HCT116 (cell line): ENCODE results near the gene ADGRL3. TPM values are rescaled to one million over a fixed set of nuclear protein-coding genes. Genes with fewer than 3 reads are reported as not detected.

Experiments
- ATAC-seq: fragments of 200-7000 bp; cut with Tn5 transposase; 2 replicates; pipeline ENCODE4 v1.9.1; 2020; ENCODE audit warnings: mild to moderate bottlenecking, moderate library complexity
- BruUV-seq: library from RNA; stranded (reverse); fragments of 400-500 nt; replicated peaks from 2 replicates; lab custom pipeline; 2021; lab: Mats Ljungman, UMichigan
- CTCF ChIA-PET: fragments of 300-600 bp; sonication (Branson Sonifier 250); formaldehyde crosslinking; loops from one replicate; lab custom pipeline; 2021; ENCODE audit warnings: antibody characterized with exemption; lab: Charles Lee
- POLR2A ChIA-PET: fragments of 300-600, 350-600 bp; sonication (Branson Sonifier 250); formaldehyde crosslinking; loops from one replicate; lab custom pipeline; 2021; ENCODE audit warnings: antibody characterized with exemption; lab: Charles Lee
- RAD21 ChIA-PET, 2 experiments: fragments of 300-600 bp; sonication (Branson Sonifier 250); formaldehyde crosslinking; loops; one replicate each; lab custom pipeline; 2023; ENCODE audit warnings: low total read pairs in 2 of 2; ENCODE audit not compliant: uncharacterized antibody in 2 of 2, unreplicated experiment in 2 of 2, low non-redundant PET in 1 of 2; lab: Charles Lee
- DNase-seq: peaks from one replicate; pipeline ENCODE4 v3.0.0-alpha.2; 2010; ENCODE audit warnings: low read depth, low spot score
- H2AFZ ChIP-seq: fragments of 200-600 bp; shearing (Covaris generic), sonication (generic); 2 replicates; pipeline ENCODE4 v1.6.1; 2017; ENCODE audit warnings: low read depth, mixed run types, mixed read lengths, antibody characterized with exemption, low read length; ENCODE audit not compliant: poor library complexity, severe bottlenecking
- H3K27ac ChIP-seq: 2 replicates; pipeline ENCODE4 v1.5.1; 2012; ENCODE audit warnings: low read depth, low read length
- H3K27me3 ChIP-seq: fragments of 200-600 bp; sonication (generic); 2 replicates; pipeline ENCODE4 v1.6.1; 2016; ENCODE audit warnings: mixed run types, low read length, mixed read lengths; ENCODE audit not compliant: insufficient read depth
- H3K36me3 ChIP-seq, 2 experiments: fragments of 200-500 bp in 1 of 2; fragments of 200-600 bp in 1 of 2; sonication (Bioruptor generic) in 1 of 2; sonication (generic) in 1 of 2; 2 replicates each; pipeline versions ENCODE4 v1.5.1 to v1.6.1; 2014 to 2016; ENCODE audit warnings: low read length in 2 of 2, inconsistent platforms in 1 of 2, mixed read lengths in 1 of 2, mixed run types in 1 of 2; ENCODE audit not compliant: insufficient read depth in 2 of 2, control insufficient read depth in 1 of 2
- H3K4me1 ChIP-seq, 2 experiments: fragments of 200-600 bp in 1 of 2; sonication (generic) in 1 of 2; 2 replicates each; pipeline versions ENCODE4 v1.5.1 to v1.6.1; 2012 to 2017; ENCODE audit warnings: low read length in 2 of 2, inconsistent platforms in 1 of 2, mild to moderate bottlenecking in 1 of 2, mixed read lengths in 1 of 2, mixed run types in 1 of 2, moderate library complexity in 1 of 2; ENCODE audit not compliant: insufficient read depth in 2 of 2, control insufficient read depth in 1 of 2
- H3K4me2 ChIP-seq: fragments of 200-600 bp; sonication (generic); 2 replicates; pipeline ENCODE4 v1.6.1; 2017; ENCODE audit warnings: mixed run types, low read length, mixed read lengths
- H3K4me3 ChIP-seq, 2 experiments: fragments of 200-600 bp in 1 of 2; sonication (generic) in 1 of 2; replicated peaks in 1 of 2; 2 replicates each; pipeline ENCODE4 v1.5.1; 2011 to 2016; ENCODE audit warnings: low read length in 2 of 2, control low read depth in 1 of 2, low read depth in 1 of 2, mild to moderate bottlenecking in 1 of 2, mixed read lengths in 1 of 2, mixed run types in 1 of 2
- H3K79me2 ChIP-seq: fragments of 200-600 bp; sonication (generic); 2 replicates; pipeline ENCODE4 v1.6.1; 2017; ENCODE audit warnings: mild to moderate bottlenecking, mixed run types, low read length, moderate library complexity, mixed read lengths; ENCODE audit not compliant: insufficient read depth
- H3K9ac ChIP-seq: fragments of 200-600 bp; sonication (generic); 2 replicates; pipeline ENCODE4 v1.6.1; 2016; ENCODE audit warnings: low read length, mixed read lengths
- H3K9me2 ChIP-seq: fragments of 200-600 bp; sonication (generic), shearing (Covaris generic); 2 replicates; pipeline ENCODE4 v1.6.1; 2017; ENCODE audit warnings: mixed run types, mild to moderate bottlenecking, moderate library complexity; ENCODE audit not compliant: insufficient read depth
- H3K9me3 ChIP-seq, 2 experiments: fragments of 200-500 bp in 1 of 2; fragments of 200-600 bp in 1 of 2; sonication (Bioruptor generic) in 1 of 2; sonication (generic) in 1 of 2; 2 replicates each; pipeline ENCODE4 v1.6.1; 2014 to 2017; ENCODE audit warnings: low read length in 2 of 2, mixed read lengths in 2 of 2, inconsistent platforms in 1 of 2, low read depth in 1 of 2, mild to moderate bottlenecking in 1 of 2, mixed run types in 1 of 2, moderate library complexity in 1 of 2; ENCODE audit not compliant: control insufficient read depth in 1 of 2, insufficient read depth in 1 of 2
- H4K20me1 ChIP-seq: fragments of 200-600 bp; sonication (generic), shearing (Covaris generic); 2 replicates; pipeline ENCODE4 v1.6.1; 2017; ENCODE audit warnings: mixed run types, mild to moderate bottlenecking, moderate library complexity; ENCODE audit not compliant: insufficient read depth
- CBX3 ChIP-seq: IDR thresholded peaks from 2 replicates; pipeline ENCODE4 v1.6.1; 2012; ENCODE audit warnings: low read depth
- EGR1 ChIP-seq: IDR thresholded peaks from 2 replicates; pipeline ENCODE4 v1.6.1; 2012; ENCODE audit warnings: low read depth
- EZH2 ChIP-seq: fragments of 200-600 bp; sonication (generic); IDR thresholded peaks from 2 replicates; pipeline ENCODE4 v1.6.1; 2017; ENCODE audit warnings: antibody characterized with exemption, mixed run types
- EZH2phosphoT487 ChIP-seq: fragments of 200-600 bp; IDR thresholded peaks from 2 replicates; pipeline ENCODE4 v1.6.1; 2018; ENCODE audit warnings: antibody characterized with exemption, borderline replicate concordance
- FOSL1 ChIP-seq: IDR thresholded peaks from 2 replicates; pipeline ENCODE4 v1.6.1; 2012; ENCODE audit warnings: low read depth
- MAX ChIP-seq: IDR thresholded peaks from 2 replicates; pipeline ENCODE4 v1.6.1; 2012
- POLR2AphosphoS5 ChIP-seq: IDR thresholded peaks from 2 replicates; pipeline ENCODE4 v1.6.1; 2011; ENCODE audit warnings: mild to moderate bottlenecking, low read depth, low read length, moderate library complexity
- RAD21 ChIP-seq: IDR thresholded peaks from 2 replicates; pipeline ENCODE4 v1.6.1; 2012; ENCODE audit warnings: low read depth, mild to moderate bottlenecking
- REST ChIP-seq: IDR thresholded peaks from 2 replicates; pipeline ENCODE4 v1.6.1; 2012; ENCODE audit warnings: low read depth
- ZBTB33 ChIP-seq: IDR thresholded peaks from 2 replicates; pipeline ENCODE4 v1.6.1; 2011; ENCODE audit warnings: mild to moderate bottlenecking, low read length, moderate library complexity; ENCODE audit not compliant: insufficient replicate concordance; ENCODE audit errors: extremely low read depth
- ZFX ChIP-seq: fragments of 450-650 bp; IDR thresholded peaks from 2 replicates; pipeline ENCODE4 v1.6.1; 2017
- intact Hi-C: fragments of 100-400 bp; cut with micrococcal nuclease; formaldehyde crosslinking; loops from 2 replicates; pipeline ENCODE4 v1.10.0; 2022
- total RNA-seq: library from RNA; stranded (reverse); gene quantifications from one replicate; pipeline ENCODE4 v1.2.1, GENCODE V29; 2021; ENCODE audit not compliant: unreplicated experiment

The ADGRL3 gene
- total RNA-seq, 1 experiment from 2014 or later, result not detected

GRCh38 chr4:61820136-61820535 lies 620.0 kb downstream of the ADGRL3 start:
- Histone ChIP-seq H3K4me2 (no peak overlapping the region), H4K20me1 (no peaks in the 10 kb centered on the region; the same call in 1 of the 2 replicates), H2AFZ (no peak overlapping the region), H3K27me3 (no peaks in the 10 kb centered on the region), H3K27ac (no peak overlapping the region)
- ChIA-PET POLR2A (no interaction called here), CTCF (no interaction called here), RAD21 (no interaction called here)
- ATAC-seq, result no peak
- intact Hi-C loops, result no loop called here
- TF ChIP-seq CBX3 (no peak), EZH2phosphoT487 (no peak), EGR1 (no peak), RAD21 (no peak), ZBTB33 (no peak), FOSL1 (no peak), EZH2 (no peak), MAX (no peak), POLR2AphosphoS5 (no peak), ZFX (no peak), REST (no peak)
- TF ChIP-seq, all 23 proteins: peak for 0
- no peak overlapping the region for H3K9ac ChIP-seq
- no peaks in the 10 kb centered on the region for H3K9me2 ChIP-seq
- no peak for DNase-seq
- no peaks in the 10 kb centered on the region for H3K4me1 ChIP-seq
- peaks cover 5 to 22% of the 10 kb centered on the region in 2 experiments; a peak in 2 of 4 replicates for H3K9me3 ChIP-seq
- no peak overlapping the region for H3K4me3 ChIP-seq
- H3K36me3 ChIP-seq, result no peaks in the 10 kb centered on the region
- no TSS peak for BruUV-seq
- no peaks in the 10 kb centered on the region for H3K79me2 ChIP-seq
